RWPE2 (cell line): ENCODE measurements around the gene IQCE.

Experiments
- ATAC-seq: fragments of 200-7000 bp; cut with Tn5 transposase; 3 replicates; pipeline ENCODE4 v1.9.1; 2021; ENCODE audit warnings: low read depth
- DNase-seq: peaks from one replicate; pipeline ENCODE4 v3.0.0-alpha.2; 2020; ENCODE audit warnings: low spot score
- H3K27ac ChIP-seq: fragments of 450-650 bp; 2 replicates; pipeline ENCODE4 v1.5.1; 2017; ENCODE audit warnings: mild to moderate bottlenecking; ENCODE audit not compliant: poor library complexity, severe bottlenecking
- H3K27me3 ChIP-seq: fragments of 250-450 bp; sonication (Bioruptor Pico); 2 replicates; pipeline ENCODE4 v1.5.1; 2021; ENCODE audit warnings: mild to moderate bottlenecking, moderate library complexity; ENCODE audit not compliant: insufficient read depth, poor library complexity, severe bottlenecking
- H3K36me3 ChIP-seq: fragments of 250-450 bp; sonication (Bioruptor Pico); 2 replicates; pipeline ENCODE4 v1.5.1; 2020; ENCODE audit warnings: low read depth, mild to moderate bottlenecking, moderate library complexity
- H3K4me1 ChIP-seq: fragments of 250-450 bp; sonication (Bioruptor Pico); 2 replicates; pipeline ENCODE4 v1.5.1; 2021; ENCODE audit warnings: mild to moderate bottlenecking, moderate library complexity; ENCODE audit not compliant: insufficient read depth, poor library complexity, severe bottlenecking
- H3K4me3 ChIP-seq: fragments of 250-450 bp; sonication (Bioruptor Pico); 2 replicates; pipeline ENCODE4 v1.5.1; 2021; ENCODE audit warnings: mild to moderate bottlenecking, moderate library complexity; ENCODE audit not compliant: severe bottlenecking
- H3K9me3 ChIP-seq: fragments of 250-450 bp; sonication (Bioruptor Pico); 2 replicates; pipeline ENCODE4 v1.5.1; 2021; ENCODE audit warnings: mild to moderate bottlenecking, moderate library complexity; ENCODE audit not compliant: severe bottlenecking
- CTCF ChIP-seq: fragments of 450-650 bp; IDR thresholded peaks from one replicate; pipeline ENCODE4 v1.5.1; 2017; ENCODE audit warnings: mild to moderate bottlenecking, moderate library complexity; ENCODE audit not compliant: poor library complexity, severe bottlenecking

The IQCE gene

GRCh38 chr7:2539031-2539911 lies 19.5 kb upstream of the IQCE start:
- no peak overlapping the region for H3K4me3 ChIP-seq
- TF ChIP-seq CTCF, result no peak
- H3K36me3 ChIP-seq, result peaks cover 15% of the 10 kb centered on the region
- no peaks in the 10 kb centered on the region for H3K27me3 ChIP-seq
- DNase-seq (no peak), ATAC-seq (no peak)
- H3K27ac ChIP-seq, result no peak overlapping the region
- H3K9me3 ChIP-seq, result no peaks in the 10 kb centered on the region
- no peaks in the 10 kb centered on the region for H3K4me1 ChIP-seq

- DNase-seq, result no peak
- TF ChIP-seq CTCF, result no peak
These were observed 18.6 kb upstream of the IQCE start for GRCh38 chr7:2540133-2540532.

GRCh38 chr7:2540641-2541051 lies 18.1 kb upstream of the IQCE start:
- no peaks in the 10 kb centered on the region for H3K27me3 ChIP-seq
- ATAC-seq (no peak), DNase-seq (no peak)
- H3K36me3 ChIP-seq, result peaks cover 23% of the 10 kb centered on the region
- no peak for TF ChIP-seq CTCF
- H3K27ac ChIP-seq, result no peak overlapping the region
- no peaks in the 10 kb centered on the region for H3K9me3 ChIP-seq
- H3K4me1 ChIP-seq, result no peaks in the 10 kb centered on the region
- H3K4me3 ChIP-seq, result no peak overlapping the region

More at GRCh38 chr7:2540133-2540532, 18.6 kb upstream of the IQCE start:
- H3K27ac ChIP-seq, result no peak overlapping the region
- H3K4me1 ChIP-seq, result no peaks in the 10 kb centered on the region
- H3K9me3 ChIP-seq, result no peaks in the 10 kb centered on the region
- ATAC-seq, result no peak
- no peaks in the 10 kb centered on the region for H3K27me3 ChIP-seq
- no peak overlapping the region for H3K4me3 ChIP-seq
- H3K36me3 ChIP-seq, result peaks cover 21% of the 10 kb centered on the region

GRCh38 chr7:2541291-2542010 lies 17.3 kb upstream of the IQCE start:
- no peaks in the 10 kb centered on the region for H3K4me1 ChIP-seq
- H3K27ac ChIP-seq, result no peak overlapping the region
- ATAC-seq (no peak), DNase-seq (no peak)
- H3K36me3 ChIP-seq, result peaks cover 31% of the 10 kb centered on the region
- H3K9me3 ChIP-seq, result no peaks in the 10 kb centered on the region
- H3K4me3 ChIP-seq, result no peak overlapping the region
- TF ChIP-seq CTCF, result no peak
- H3K27me3 ChIP-seq, result no peaks in the 10 kb centered on the region
